Measurements from ENCODE around the gene TRPM3.

TRPM3 gene

GRCh38 chr9:70539526-70539925 is 581.9 kb downstream of the TRPM3 start:
- no peak for DNase-seq

DNA sequence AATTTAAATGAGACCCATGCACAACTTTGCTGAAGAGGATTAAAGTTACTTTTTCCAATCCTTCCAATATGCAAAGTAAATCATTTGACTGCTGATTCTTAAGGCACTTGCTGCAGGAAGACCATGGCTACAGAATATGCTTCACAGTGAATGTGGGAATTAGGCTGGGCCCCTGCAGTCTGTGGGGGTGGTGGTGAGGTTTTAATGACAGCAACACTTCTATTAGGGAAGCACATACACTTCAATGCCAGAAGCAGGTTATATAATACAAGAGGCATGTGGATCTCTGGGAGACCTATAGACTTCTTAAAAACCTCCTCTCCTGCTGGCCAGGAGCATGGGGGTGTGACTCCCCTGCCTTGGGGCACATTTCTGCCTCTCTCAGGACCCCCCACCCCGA is 582.4 kb downstream of the TRPM3 start:
- DNase-seq, result no peak

DNA sequence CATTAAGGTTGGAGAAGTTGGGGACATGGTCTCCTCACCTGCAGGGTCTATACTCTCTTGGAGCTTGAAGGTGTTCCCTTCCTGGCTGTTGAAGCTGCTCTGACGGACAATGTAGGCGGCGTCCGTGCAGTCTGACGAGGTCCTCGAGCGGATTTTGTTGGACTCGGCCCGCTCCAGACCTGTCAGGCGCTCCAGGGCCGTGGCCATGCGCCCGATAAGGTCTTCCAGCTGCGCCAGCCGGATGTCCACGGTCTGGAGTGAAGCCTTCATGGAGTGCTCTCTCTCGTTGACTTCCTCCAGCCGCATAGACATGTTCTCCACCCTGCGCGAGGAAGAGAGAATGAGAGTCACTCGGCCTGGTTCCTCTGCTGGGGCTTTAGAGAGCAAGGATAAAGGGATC is 584.3 kb downstream of the TRPM3 start:
- no peak for DNase-seq

DNA sequence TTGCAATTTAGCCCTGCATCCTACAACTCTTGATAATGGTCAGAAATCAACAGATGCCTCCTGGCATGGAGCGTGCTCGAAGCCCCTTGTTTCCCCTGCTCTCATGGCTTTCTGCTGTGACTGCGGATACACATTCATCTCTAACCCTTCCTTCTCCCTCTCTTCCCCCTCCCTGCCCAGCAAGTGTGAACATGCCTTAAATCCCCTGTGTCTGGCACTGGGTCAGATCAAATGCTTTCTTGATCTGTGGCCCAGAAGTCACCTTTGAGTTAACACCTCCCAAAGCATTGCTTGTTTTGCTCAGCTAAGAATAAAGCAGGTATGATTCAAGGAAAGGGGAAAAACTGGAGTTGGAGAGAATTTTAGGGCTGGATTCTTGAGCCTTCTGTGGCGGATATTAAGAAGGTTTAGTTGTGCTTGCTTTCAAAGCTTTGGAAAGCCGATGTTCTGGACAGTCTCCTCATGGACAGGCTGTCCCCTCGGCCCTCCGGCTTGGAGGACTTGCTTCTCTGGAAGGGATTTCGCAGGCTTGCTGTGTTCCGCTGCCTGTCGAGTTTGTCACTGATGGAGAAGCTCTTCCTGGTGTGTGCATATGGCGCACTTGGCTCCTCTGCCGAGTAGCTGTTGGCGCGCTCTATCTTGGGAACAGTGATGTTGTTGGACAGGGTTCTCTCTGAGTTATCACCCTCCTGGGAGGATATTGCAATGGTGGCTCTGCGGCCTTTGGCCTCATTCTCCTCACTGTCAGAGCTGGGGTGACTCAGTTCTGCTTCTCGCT is 585.7 kb downstream of the TRPM3 start:
- DNase-seq, result no peak

DNA sequence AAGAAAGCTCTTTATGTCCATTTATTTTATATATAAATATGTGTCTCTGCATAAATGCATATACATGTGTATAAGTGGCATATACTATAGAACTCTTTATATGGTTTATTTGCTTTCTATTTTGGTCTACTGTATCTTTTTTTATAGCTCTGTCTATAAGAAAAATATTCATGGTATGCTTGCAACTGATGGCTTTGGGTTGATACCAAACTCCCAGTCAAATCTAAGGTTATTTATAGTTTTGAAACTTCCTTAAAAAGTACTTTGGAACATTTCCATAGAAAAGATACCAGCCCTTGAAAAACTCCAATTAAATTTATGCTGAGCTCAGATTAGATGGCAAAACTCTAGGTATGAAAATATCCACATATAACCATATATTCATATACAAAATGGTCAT is 587.0 kb downstream of the TRPM3 start:
- DNase-seq, result no peak

DNA sequence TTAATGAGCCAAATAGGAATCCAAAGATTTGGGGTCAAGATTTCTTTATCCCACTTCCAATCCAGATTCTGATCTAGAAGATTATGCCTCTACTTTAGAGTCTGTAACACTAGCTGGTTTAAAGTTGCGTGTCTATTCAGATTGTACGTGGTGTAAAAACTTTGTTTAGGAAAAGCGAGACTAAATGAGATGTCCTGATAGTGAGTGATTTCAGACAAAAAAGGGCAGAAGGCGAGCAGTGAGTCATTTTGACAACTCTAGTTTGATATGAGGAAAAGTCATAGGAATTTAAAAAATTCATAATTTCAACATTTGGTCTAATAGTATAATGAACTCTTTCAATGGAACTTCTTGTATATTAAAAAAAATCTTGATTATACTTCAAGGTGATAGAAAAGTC is 587.4 kb downstream of the TRPM3 start:
- no peak for DNase-seq

- no peak for DNase-seq
Measured at GRCh38 chr9:70533492-70533891, 587.9 kb downstream of the TRPM3 start.

- DNase-seq, result no peak
Measured at GRCh38 chr9:70532716-70533115, 588.7 kb downstream of the TRPM3 start.

- DNase-seq, result no peak
Measured at GRCh38 chr9:70531311-70531710, 590.1 kb downstream of the TRPM3 start.

GRCh38 chr9:70530716-70531115 is 590.7 kb downstream of the TRPM3 start:
- DNase-seq, result no peak

GRCh38 chr9:70529833-70530232 is 591.6 kb downstream of the TRPM3 start:
- DNase-seq, result no peak

DNA sequence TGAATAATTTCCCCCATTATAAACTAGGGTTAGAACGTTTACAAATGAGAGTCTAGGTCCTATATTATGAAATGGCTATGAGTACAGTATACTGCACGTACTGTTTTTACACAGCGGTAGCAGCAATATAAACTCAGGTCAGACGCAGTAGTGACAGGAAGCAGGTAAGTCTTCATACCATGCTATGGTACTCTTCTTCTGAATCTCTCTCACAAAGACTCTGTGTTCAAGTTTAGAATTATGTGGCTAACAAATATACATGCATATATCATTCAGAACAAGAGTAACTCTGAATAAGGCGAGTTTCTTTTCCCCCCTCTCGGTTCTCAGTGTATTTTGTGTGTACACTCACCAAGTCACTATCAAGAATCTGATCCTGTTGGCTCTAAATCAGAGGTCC is 592.0 kb downstream of the TRPM3 start:
- DNase-seq, result no peak

DNA sequence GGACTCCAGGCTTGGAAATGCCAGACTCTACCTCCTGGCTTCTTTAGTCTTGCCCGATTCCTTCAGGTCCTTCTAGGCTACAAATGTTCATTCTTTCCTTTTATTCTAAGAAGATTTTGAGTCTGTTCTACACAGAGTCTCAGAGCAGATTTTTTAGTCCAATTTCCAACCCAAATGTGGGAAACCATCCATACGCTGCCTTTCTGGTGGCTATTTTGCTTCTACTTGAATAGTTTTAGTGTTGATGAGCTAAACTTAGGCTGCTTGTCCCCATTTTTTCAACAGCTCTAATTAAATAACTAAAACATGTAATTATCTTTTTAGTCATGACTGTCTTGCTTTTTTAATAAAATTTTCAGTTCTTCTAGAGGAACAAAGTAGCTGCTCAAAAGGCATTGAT is 594.5 kb downstream of the TRPM3 start:
- no peak for DNase-seq

GRCh38 chr9:70525519-70525918 is 595.9 kb downstream of the TRPM3 start:
- DNase-seq, result no peak

DNA sequence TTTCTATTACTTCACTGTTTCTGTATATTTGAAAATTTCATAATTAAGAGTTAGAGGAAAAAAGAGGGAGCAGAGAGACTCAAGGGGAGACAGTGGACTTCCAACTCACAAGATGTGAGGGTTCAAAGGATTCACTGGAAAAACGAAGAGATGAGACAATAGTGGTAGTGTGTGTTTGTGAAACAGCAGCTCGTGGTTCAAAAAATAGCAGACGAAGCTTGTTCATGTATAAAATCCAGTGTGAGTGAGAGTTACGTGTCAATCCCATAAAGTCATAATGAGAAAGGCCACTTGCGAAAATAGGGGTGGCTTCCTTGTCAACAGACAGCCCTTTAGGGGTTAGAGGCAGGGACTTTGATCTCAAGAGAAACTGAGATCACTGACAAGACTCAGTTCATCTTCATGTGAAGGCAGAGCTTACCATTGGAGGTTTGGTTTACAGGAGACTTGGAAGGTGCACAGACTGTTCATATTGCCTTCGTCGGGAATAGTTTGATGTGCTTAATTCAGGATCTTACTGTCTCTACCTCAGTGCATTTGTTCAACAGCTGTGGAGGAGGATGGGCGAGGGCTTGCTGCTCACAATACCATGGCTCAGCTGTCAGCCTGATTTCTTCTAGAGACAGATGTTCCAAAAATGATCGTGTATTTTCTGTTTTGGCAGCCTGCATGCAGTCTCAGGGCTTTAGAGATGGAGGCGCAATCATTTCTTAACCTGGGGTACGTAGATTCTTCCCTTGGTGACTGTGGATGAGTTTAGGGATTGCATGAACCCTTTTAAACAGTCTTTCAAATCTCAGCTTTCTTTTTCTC is 601.3 kb downstream of the TRPM3 start:
- DNase-seq, result no peak

DNA sequence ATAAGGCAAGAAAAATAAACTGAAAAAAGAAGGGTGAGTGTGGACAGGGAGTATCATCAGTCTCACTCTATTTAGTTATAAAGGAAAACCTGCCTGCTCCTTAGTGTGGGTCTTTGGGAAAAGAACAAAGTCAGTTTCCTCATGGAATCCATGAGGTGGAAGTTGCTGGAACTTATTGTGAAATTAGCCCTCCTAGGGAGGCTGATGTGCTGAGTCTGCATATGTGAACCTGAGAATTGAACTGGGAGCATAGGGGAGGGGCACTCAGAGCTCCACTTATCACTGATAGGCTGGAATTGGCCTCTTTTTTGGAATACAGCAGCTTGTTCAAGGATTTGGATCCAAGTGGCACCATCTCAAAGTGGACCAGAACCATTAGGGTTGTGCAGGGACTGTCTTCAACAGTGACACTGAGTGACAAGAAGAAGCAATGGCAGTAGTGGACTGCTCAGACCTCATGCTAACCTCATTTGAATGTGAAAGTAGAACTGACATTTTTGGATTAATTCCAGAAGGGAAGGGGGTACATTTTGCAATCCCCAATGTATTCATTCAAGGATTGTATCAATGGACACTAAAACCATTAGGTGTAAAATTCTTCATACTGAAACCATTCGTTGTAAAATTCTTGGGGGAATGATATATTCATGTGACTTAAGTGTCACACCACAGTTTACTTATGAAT is 603.4 kb downstream of the TRPM3 start:
- no peak for DNase-seq

- DNase-seq, result peak; percentile 17
Measured at GRCh38 chr9:70514273-70514672, 607.1 kb downstream of the TRPM3 start.

DNA sequence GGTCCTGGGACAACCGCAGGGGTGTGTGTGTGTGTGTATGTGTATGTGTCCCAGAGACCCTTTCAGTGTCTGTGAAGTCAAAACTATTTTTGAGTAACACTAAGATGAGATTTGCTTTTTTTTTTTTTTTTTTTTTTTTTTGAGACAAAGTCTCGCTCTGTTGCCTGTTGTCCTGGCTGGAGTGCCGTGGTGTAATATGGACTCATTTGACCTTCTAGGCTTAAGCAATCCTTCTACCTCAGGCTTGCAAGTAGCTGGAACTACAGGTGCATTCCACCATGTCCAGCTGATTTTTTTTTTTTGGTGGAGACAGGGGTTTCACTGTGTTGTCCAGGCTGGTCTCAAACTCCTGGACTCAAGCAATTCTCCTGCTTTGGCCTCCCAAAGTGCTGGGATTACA is 609.6 kb downstream of the TRPM3 start:
- DNase-seq, result no peak

- DNase-seq, result peak; percentile 45
Measured at GRCh38 chr9:70510157-70510770, 611.2 kb downstream of the TRPM3 start.

DNA sequence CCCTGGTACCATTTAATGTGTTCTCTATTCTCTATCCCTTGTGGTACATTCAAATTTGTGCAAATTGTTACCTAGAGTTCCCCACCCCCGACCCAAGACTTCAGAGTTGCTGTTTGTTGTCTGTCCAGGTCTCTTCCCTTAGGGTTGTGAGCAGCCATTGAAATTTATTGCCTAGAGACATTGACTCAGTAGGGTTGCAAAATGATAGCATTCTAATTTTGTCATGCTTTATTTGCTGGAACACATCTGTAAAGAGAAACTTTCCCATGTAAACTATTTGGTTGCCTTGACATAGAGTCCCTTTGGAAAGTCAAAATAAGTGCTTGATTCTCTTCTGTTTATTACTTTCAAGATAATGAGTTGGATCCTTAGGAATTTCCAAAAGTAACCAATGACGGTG is 615.3 kb downstream of the TRPM3 start:
- no peak for DNase-seq

GRCh38 chr9:70504834-70505233 is 616.6 kb downstream of the TRPM3 start:
- DNase-seq, result no peak

DNA sequence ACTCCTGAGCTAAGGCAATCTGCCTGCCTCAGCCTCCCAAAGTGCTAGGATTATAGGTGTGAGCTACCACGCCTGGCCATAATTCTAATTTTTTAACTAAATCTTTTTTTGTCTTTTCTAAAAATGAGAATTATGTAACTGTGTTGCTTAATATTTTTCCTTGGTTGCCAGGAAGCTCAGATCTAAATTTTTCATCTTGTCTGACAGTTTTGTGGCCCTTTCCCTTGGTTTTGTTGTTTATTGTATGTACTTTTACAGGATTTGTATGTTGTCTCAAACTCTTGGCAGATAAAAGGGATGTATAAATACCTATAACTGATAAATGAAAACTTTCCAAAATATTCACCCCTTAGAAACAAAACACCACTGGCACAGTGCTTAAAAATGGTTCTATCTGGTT is 618.7 kb downstream of the TRPM3 start:
- no peak for DNase-seq

- DNase-seq, result no peak
Measured at GRCh38 chr9:70500793-70501192, 620.6 kb downstream of the TRPM3 start.

Data from DMS53 (cell line).